Spleen (tissue), 7 donors: ENCODE measurements around the gene STK26.

Experiments
- POLR2AphosphoS5 ChIP-seq, 3 donors: sonication (generic); formaldehyde crosslinking; IDR thresholded peaks; one replicate each; pipeline ENCODE4 v1.5.1; 2017; ENCODE audit warnings: antibody characterized with exemption in 3 of 3
- TF ChIP-seq, protein P1 (sequence below), 11 experiments: fragments of 200-600 bp in 7 of 11; fragments of 450-650 bp in 4 of 11; sonication (generic) in 4 of 11; IDR thresholded peaks in 8 of 11; conservative IDR thresholded peaks in 3 of 11; 1 replicate in 7 of 11; 2 replicates in 4 of 11; pipeline versions ENCODE4 v1.4.0 to v1.8.0; 2016 to 2021; ENCODE audit warnings: antibody characterized with exemption in 11 of 11, inconsistent platforms in 4 of 11, mild to moderate bottlenecking in 1 of 11
- donor health status: DM: no; HTN: no; CAD: no; lungs with moderate emphysema.
- donor health status: DM: no; HTN: no; CAD: no.
- donor health status: DM: no; HTN: no; CAD: no.

GRCh38 chrX:132040066-132040465 lies 17.0 kb downstream of the STK26 start:
- TF ChIP-seq, protein P1, sequence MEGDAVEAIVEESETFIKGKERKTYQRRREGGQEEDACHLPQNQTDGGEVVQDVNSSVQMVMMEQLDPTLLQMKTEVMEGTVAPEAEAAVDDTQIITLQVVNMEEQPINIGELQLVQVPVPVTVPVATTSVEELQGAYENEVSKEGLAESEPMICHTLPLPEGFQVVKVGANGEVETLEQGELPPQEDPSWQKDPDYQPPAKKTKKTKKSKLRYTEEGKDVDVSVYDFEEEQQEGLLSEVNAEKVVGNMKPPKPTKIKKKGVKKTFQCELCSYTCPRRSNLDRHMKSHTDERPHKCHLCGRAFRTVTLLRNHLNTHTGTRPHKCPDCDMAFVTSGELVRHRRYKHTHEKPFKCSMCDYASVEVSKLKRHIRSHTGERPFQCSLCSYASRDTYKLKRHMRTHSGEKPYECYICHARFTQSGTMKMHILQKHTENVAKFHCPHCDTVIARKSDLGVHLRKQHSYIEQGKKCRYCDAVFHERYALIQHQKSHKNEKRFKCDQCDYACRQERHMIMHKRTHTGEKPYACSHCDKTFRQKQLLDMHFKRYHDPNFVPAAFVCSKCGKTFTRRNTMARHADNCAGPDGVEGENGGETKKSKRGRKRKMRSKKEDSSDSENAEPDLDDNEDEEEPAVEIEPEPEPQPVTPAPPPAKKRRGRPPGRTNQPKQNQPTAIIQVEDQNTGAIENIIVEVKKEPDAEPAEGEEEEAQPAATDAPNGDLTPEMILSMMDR (IDR thresholded peaks at IDR 0.05 in 8 of 11, conservative IDR thresholded peaks at IDR 0.05 in 3 of 11), result no peak
- no peak for TF ChIP-seq POLR2AphosphoS5 (IDR thresholded peaks at IDR 0.05)
